GM21367 (cell line): ENCODE data around the gene CASD1.

Source experiments
- ATAC-seq: cut with Tn5 transposase; IDR thresholded peaks from one replicate; pipeline ENCODE4 v1.9.1; 2021; ENCODE audit not compliant: unreplicated experiment

The CASD1 gene

GRCh38 chr7:94512735-94513564 is 3.3 kb downstream of the CASD1 start:
- ATAC-seq: no peak

- no peak for ATAC-seq
Observed at GRCh38 chr7:94513565-94513860, 3.9 kb downstream of the CASD1 start.

- ATAC-seq: no peak
Observed at GRCh38 chr7:94514140-94514889, 4.7 kb downstream of the CASD1 start.

- no peak for ATAC-seq
Observed at GRCh38 chr7:94514917-94515316, 5.3 kb downstream of the CASD1 start.

DNA sequence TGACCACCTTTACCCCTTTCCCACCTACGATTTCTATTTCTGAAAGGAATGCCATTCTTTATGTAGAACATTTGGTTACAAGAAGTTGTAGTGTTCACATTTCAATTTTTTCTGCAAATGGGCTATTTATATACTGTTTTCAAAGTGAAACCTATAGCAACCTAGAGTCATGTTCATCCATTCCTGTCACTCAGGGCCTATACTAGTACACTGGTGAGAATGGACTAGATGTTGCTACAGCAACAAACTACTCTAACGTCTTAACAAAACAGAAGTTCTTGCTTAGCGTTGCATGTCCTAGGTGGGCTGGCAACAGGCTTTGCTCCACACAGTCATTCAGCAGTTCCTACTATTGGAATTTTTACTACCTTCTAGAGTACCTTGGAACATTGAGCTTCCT is 16.3 kb downstream of the CASD1 start:
- ATAC-seq: no peak

- ATAC-seq: no peak
Observed at GRCh38 chr7:94529516-94529915, 19.9 kb downstream of the CASD1 start.

DNA sequence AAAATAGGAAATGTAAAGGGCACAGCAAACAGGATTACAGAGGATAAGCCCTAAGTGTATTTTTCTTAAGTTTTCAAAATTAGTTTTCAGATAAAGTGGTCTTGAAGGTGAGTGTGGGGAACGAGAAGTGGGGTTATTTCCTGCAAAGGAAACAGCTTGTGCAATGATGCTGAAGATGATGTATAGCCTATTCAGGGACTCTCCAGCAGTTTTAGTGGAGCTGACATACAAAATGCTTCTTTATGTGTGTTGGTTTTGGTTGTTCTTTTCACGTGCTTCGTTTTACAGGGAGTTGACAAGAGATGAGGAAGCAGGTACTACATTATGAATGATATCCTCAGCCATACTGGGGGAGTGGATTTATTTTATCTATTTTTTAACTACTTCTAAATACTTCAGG is 20.5 kb downstream of the CASD1 start:
- no peak for ATAC-seq

GRCh38 chr7:94532676-94533075 is 23.1 kb downstream of the CASD1 start:
- no peak for ATAC-seq

DNA sequence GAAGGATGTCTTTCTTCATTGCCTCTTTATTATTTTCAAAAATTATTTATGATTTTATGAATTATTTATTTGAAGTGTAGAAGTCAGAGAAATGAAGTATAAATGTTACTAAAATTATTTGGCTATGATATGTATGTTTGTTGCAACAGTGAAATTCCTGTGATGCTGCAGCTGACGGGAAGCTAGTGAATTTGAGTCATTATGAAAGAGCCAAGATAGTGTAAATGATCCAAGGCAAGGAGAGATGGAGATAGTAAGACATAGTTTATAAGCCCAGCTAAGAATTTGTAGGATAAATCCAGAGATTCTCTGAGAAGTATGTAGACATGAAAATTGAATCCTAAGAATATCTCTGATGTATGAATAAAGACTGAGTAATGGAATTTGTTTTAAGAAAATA is 30.8 kb downstream of the CASD1 start:
- no peak for ATAC-seq

DNA sequence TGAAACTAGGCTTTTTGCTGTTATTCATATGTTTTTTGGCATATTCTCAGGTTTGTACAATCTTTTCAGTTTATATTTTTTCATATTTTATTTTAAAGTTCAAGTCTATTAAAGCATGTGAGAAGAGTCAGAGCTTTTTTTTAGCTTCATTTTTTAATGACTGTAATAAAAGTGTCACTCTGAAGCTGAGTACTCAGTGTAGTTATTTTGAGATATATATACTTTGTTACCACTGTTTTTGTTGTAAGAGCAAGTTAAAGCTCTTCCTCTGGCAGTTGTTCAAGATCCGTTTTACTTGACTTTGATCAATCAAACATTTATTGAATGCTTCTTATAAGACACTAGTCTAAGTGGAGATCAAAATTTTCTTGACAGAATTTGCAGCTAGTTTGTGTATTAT is 37.5 kb downstream of the CASD1 start:
- no peak for ATAC-seq

DNA sequence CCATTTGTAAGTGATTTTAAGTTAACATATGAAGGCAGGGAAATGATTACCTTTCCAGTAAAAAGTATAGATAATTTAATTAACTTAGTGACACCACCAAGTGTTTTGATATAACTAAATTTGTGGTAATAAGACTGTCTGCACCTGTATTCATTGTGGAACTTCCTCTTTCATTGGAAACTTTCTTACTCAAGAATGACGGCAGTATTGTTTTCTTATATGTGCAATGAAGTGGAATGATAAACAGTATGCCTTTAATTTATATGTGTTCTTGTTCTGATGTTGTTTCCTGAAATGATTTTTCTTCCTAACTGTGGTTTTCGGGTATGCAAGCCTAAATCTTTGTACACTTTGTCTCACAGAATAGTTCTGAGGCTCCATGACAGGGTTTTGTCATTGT is 46.4 kb downstream of the CASD1 start:
- peak; percentile 85 for ATAC-seq

- ATAC-seq: no peak
Observed at GRCh38 chr7:94557215-94557614, 47.6 kb downstream of the CASD1 start.

DNA sequence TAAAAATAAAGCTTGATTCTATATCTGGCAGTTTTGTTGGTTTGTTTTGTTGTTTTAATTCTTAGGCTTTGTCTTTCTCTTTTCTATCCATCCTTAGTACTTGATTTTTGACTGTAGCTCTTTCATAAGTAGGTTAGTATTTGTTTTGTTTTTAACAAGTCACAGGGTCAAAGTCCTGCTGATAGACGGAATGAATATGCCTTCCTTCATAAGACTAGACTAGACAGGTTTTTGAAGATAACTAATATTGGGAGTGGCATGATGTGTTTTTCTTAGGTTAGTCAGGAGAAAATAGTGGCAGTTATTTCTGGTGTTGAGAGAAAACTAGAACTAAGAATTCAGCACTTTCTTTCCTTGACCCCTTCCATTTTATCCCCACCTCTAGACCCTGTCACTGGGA is 50.4 kb downstream of the CASD1 start:
- no peak for ATAC-seq

- no peak for ATAC-seq
Observed at GRCh38 chr7:94561841-94562514, 52.4 kb downstream of the CASD1 start.

DNA sequence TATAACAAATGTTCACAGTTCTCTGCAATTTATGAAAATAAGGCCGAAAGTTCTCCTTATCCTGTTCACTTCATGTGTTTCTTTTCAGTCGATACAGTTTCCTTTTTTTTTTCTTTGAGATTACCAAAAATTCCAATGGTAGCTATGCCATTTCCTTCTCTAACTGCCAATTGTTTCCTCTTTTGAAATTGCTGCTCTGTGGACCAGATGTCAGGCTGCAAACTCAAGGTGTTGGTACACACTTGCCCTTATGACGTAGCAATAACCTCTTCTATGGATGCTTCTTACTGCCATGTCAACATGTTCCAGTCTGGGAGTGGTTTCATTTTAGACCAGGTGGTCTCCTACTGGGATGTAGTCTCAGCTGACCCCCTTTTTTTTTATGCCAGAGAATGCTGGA is 52.9 kb downstream of the CASD1 start:
- no peak for ATAC-seq

GRCh38 chr7:94565247-94565894 is 55.8 kb downstream of the CASD1 start:
- ATAC-seq: no peak

DNA sequence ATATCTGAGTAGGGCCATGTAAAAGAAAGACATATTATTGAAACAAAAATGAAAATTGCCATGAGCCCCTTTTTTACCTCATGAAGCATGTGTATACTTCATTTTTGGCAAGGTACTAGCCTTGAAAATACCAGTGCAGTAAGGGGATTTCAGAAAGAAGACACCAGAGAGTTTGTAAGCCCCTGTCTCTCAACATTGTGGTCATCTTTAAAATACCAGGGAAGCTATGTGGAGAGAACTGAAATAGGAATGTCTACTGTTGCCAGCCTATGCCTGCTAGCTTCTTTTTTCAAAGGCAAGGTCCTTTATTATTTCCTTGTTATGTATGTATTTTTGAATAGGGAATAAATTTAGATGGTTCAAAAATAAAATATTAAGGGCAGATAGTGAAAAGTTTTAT is 57.8 kb downstream of the CASD1 start:
- no peak for ATAC-seq

GRCh38 chr7:94571816-94572215 is 62.2 kb downstream of the CASD1 start:
- ATAC-seq: no peak

GRCh38 chr7:94575646-94576045 is 66.0 kb downstream of the CASD1 start:
- no peak for ATAC-seq

- no peak for ATAC-seq
Observed at GRCh38 chr7:94576316-94576715, 66.7 kb downstream of the CASD1 start.

GRCh38 chr7:94577357-94577756 is 67.7 kb downstream of the CASD1 start:
- ATAC-seq: no peak

DNA sequence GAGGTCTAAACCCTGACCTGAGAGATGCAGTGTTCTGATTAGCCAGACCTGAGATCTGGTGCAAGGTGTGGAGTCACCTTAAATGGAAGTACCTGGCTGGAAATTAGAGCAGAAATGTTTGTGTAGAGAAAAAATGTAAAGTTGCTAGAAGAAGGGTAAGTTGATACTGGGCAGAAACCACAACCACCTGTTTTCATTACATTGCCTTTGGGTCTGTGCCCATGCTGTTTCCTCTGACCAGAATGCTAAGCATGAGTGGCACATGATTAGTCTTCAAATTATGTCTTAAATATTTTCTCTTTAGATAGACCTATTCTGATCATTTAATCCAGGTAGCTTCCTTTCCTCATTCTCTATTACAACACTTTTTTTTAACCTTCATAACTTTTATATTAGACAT is 69.0 kb downstream of the CASD1 start:
- ATAC-seq: no peak
